ENCODE measurements around the gene APOB. TPM values are rescaled to one million over a fixed set of nuclear protein-coding genes. Genes with fewer than 3 reads are reported as not detected.

Gene APOB
- total and polyA plus RNA-seq, 8 donors, result under 0.01 to 30.7 (median 0.72) TPM; not detected in 3

DNA sequence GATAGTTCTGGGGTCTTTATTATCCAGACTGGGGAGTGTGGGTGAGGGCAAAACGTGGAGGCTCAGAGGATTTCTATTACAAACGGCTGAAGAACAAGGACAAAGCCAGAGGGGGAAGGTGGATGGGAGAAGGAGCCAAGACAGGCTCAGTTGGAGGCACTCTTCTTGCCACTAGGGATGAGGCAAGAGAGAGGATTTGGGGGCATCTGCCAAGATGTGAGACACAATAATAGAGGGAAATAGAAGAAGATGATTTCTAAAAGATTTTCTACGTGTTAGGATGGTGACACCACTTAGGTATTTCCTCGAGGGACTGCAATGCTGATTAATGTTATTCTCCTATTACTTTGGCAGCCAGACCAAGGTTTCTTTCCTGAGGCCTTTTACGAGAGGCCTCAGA lies 71.8 kb downstream of the APOB start:
- intact Hi-C loops (cut with DNase I; ENCODE audit: low total_unique reads), result no loop called here

DNA sequence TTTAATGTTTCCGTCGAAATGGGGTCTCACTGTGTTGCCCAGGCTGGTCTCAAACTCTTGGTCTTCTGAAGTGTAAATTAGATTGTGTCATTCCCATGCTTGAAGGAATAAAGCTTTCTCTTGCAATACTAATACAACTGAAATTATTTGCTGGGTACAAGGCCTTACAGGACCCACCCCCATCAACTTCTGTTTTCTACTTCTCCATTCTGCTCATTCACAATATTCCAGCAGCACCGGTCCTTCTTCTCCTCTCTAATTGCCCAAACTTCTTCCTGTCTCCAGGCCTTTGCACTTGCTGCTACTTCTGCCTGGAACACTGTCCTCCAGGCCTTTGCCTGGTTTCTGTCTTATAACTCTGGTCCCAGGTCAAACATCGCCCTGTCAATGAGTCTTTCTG lies 73.8 kb downstream of the APOB start:
- intact Hi-C loops (cut with DNase I; ENCODE audit: low total_unique reads), result no loop called here
- H3K27ac ChIP-seq, result no peak overlapping the region
- TF ChIP-seq POLR2AphosphoS5 (IDR thresholded peaks at IDR 0.05) (no peak), EP300 (IDR thresholded peaks at IDR 0.05) (no peak), POLR2A (IDR thresholded peaks at IDR 0.05) (no peak)
- TF ChIP-seq, protein P1, sequence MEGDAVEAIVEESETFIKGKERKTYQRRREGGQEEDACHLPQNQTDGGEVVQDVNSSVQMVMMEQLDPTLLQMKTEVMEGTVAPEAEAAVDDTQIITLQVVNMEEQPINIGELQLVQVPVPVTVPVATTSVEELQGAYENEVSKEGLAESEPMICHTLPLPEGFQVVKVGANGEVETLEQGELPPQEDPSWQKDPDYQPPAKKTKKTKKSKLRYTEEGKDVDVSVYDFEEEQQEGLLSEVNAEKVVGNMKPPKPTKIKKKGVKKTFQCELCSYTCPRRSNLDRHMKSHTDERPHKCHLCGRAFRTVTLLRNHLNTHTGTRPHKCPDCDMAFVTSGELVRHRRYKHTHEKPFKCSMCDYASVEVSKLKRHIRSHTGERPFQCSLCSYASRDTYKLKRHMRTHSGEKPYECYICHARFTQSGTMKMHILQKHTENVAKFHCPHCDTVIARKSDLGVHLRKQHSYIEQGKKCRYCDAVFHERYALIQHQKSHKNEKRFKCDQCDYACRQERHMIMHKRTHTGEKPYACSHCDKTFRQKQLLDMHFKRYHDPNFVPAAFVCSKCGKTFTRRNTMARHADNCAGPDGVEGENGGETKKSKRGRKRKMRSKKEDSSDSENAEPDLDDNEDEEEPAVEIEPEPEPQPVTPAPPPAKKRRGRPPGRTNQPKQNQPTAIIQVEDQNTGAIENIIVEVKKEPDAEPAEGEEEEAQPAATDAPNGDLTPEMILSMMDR (IDR thresholded peaks at IDR 0.05), result no peak
- DNase-seq, result no peak
- no peaks in the 10 kb centered on the region for H3K27me3 ChIP-seq
- H3K4me1 ChIP-seq, result peaks cover 0 to 21% (median 3%) of the 10 kb centered on the region in 4 donors
- H3K36me3 ChIP-seq, result no peaks in the 10 kb centered on the region
- 88 to 93% (median 89%) methylated on average over 4 of the region's 4 CpGs for WGBS, 5 donors
- no peaks in the 10 kb centered on the region for H3K9me3 ChIP-seq
- no peak overlapping the region for H3K4me3 ChIP-seq

More for the DNA sequence above, 71.8 kb downstream of the APOB start:
- Histone ChIP-seq H3K9me3 (no peaks in the 10 kb centered on the region), H3K27ac (peak overlapping the region in 4 of 5 donors; percentile 23 to 65 (median 56)), H3K4me1 (peaks cover 0 to 31% (median 6%) of the 10 kb centered on the region in 4 donors), H3K36me3 (no peaks in the 10 kb centered on the region), H3K27me3 (no peaks in the 10 kb centered on the region), H3K4me3 (no peak overlapping the region)
- 48 to 54% (median 51%) methylated on average over 5 of the region's 5 CpGs for WGBS, 5 donors
- no peak for DNase-seq
- TF ChIP-seq EP300 (IDR thresholded peaks at IDR 0.05), result no peak
- TF ChIP-seq, protein P1 (IDR thresholded peaks at IDR 0.05), result no peak
- TF ChIP-seq POLR2AphosphoS5 (IDR thresholded peaks at IDR 0.05), result no peak
- no peak for TF ChIP-seq POLR2A (IDR thresholded peaks at IDR 0.05)

DNA sequence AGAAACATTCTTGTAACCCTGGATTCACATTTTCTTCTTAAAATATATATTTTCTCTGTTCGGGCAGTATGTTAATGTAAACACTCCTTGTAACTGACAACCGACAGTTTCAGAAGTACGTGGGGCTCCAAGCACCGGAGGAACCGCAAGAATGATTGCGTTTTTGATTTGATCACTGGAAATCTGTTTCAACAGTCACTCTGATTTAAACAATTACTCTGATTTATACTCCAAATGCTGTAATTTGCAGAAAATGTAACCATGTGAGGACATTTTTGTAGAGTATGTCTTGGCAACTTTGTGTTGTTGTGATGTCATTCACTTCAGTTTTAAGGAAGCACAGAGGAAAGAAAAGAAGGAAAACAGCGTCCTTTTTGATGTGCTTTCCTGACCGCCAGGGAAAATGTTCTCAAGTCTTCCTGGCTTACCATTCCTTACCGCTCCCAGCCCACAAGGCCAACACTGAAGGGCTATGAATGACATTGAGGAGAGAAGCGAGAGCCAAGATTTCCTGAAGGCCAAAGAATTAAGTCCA lies 77.7 kb downstream of the APOB start:
- Histone ChIP-seq H3K27ac (no peak overlapping the region), H3K36me3 (no peaks in the 10 kb centered on the region), H3K4me1 (peaks cover 0 to 7% (median 0%) of the 10 kb centered on the region in 4 donors), H3K27me3 (peaks cover 0 to 4% (median 0%) of the 10 kb centered on the region in 3 donors), H3K9me3 (no peaks in the 10 kb centered on the region), H3K4me3 (no peak overlapping the region)
- intact Hi-C loops (cut with DNase I; ENCODE audit: low total_unique reads), result loop anchor here (10.0 kb wide), 1 partner anchor 181 kb away; no protein-coding TSS in a partner anchor
- TF ChIP-seq, protein P1 (IDR thresholded peaks at IDR 0.05), result no peak
- TF ChIP-seq POLR2AphosphoS5 (IDR thresholded peaks at IDR 0.05), result no peak
- no peak for TF ChIP-seq EP300 (IDR thresholded peaks at IDR 0.05)
- TF ChIP-seq POLR2A (IDR thresholded peaks at IDR 0.05), result no peak
- WGBS, 5 donors, result 74 to 84% (median 80%) methylated on average over 10 of the region's 10 CpGs
- no peak for DNase-seq

DNA sequence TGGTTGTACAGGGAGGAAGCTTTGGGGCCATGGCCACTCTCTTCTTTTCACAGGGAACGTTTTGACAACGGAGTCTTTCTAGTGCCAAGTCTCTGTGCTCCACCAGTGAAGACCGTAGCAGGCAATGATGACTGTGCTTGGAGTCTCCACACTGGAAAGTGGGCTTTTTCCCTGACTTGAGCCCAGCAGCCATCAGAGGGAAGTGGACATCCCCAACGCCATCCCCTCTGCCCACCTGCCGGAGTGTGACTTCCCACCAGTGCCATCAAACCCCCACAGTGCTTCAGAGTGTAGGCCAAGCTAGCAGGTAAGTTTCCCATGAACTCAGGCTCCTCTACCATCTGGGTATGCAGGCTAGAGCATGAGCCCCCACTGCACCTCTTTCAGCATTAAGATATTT lies 78.7 kb downstream of the APOB start:
- intact Hi-C loops (cut with DNase I; ENCODE audit: low total_unique reads), result loop anchor here (10.0 kb wide), 1 partner anchor 180 kb away; no protein-coding TSS in a partner anchor
- Histone ChIP-seq H3K36me3 (no peaks in the 10 kb centered on the region), H3K27me3 (peaks cover 0 to 4% (median 0%) of the 10 kb centered on the region in 3 donors), H3K9me3 (no peaks in the 10 kb centered on the region), H3K4me3 (no peak overlapping the region), H3K4me1 (peaks cover 0 to 7% (median 0%) of the 10 kb centered on the region in 4 donors), H3K27ac (no peak overlapping the region)
- WGBS, 5 donors, result 76 to 87% (median 87%) methylated on average over 5 of the region's 5 CpGs
- TF ChIP-seq, protein P1 (IDR thresholded peaks at IDR 0.05), result no peak
- TF ChIP-seq POLR2AphosphoS5 (IDR thresholded peaks at IDR 0.05), result no peak
- no peak for TF ChIP-seq POLR2A (IDR thresholded peaks at IDR 0.05)
- TF ChIP-seq EP300 (IDR thresholded peaks at IDR 0.05), result no peak
- DNase-seq, result no peak
